ENCODE results near the gene TMPRSS6. TPM values are rescaled to one million over a fixed set of nuclear protein-coding genes. Genes with fewer than 3 reads are reported as not detected.

TMPRSS6 gene
- total RNA-seq, 1 donor from 2014 or later: 2.7 TPM

DNA sequence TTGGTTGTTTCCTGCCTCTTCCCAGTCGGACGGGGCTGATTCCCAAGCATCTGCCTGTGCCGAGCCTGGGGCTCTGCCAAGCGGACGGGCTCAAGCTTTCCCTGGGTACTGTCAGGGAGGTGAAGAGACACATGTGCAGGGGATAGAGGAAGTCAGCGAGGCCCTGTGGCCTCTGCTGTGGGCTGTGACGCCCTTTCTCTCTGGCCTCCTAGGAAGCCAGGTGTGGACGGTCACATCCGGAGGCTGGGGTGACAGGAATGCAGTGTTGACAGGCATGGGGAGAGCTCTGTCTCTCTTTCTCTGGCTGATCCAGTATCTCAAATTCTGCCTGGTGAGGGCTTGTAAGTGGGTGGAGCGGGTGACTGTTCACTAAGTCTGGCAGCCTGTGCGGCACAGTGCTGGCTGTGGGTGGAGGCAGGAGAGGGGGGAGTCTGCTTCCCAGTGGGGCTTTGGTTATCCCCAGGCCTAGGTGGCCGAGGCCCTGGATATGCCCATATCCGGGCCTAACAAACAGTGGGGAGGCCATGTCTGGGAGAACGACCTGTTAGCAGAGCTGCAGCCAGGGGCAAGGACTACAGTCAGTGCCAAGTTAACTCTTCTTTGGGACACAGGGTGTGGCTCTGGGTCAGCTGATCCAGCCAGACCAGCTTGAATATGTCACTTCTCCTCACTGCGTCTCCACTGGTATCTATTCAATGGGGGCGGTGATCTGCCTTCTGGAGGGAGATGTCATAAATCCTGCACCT, 56.0 kb downstream of the TMPRSS6 start:
- intact Hi-C loops (cut with micrococcal nuclease): loop anchor here (5.0 kb wide), 1 partner anchor 76 kb away; no protein-coding TSS in a partner anchor

DNA sequence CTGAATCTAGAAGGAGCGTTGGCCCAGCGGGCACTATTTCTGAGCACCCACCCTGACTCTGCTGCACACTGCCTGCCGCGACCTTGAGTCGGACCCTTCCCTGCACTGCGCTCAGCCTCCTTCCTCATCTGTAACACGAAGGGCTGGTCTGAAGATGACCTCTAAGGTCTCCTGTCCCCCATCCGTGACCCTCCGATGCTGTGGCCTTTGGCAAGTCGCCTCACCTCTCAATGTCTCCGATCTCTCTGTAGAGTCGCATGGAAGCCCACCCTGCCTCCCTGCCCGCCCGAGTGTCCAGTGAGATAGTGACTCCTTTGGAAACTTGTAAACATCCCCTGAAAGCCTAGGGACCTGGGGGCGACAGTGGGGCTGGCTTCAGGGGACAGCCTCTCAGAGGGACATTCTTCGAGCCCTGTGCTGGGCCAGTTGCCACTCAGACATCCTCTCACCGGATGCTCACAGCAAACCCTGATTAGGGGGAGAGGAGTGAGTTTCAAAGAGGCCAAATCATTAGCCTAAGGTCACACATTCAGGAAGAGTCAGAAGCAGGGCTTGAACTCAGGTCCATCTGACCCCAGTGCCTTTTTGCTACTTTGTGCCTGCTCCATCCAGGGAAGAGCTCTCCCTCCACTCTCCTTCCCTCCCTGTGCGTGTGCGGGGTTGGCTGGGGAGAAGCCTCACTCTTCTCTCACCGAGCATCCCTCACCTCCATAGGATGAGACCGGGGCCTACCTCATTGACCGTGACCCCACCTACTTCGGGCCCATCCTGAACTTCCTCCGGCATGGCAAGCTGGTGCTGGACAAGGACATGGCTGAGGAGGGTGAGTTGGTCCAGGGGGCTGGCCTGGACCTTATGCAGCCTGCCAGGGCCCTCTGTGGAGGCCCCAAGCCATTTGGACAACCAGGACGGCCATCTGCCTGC, 56.9 kb downstream of the TMPRSS6 start:
- intact Hi-C loops (cut with micrococcal nuclease): loop anchor here (5.0 kb wide), 1 partner anchor 75 kb away; no protein-coding TSS in a partner anchor

DNA sequence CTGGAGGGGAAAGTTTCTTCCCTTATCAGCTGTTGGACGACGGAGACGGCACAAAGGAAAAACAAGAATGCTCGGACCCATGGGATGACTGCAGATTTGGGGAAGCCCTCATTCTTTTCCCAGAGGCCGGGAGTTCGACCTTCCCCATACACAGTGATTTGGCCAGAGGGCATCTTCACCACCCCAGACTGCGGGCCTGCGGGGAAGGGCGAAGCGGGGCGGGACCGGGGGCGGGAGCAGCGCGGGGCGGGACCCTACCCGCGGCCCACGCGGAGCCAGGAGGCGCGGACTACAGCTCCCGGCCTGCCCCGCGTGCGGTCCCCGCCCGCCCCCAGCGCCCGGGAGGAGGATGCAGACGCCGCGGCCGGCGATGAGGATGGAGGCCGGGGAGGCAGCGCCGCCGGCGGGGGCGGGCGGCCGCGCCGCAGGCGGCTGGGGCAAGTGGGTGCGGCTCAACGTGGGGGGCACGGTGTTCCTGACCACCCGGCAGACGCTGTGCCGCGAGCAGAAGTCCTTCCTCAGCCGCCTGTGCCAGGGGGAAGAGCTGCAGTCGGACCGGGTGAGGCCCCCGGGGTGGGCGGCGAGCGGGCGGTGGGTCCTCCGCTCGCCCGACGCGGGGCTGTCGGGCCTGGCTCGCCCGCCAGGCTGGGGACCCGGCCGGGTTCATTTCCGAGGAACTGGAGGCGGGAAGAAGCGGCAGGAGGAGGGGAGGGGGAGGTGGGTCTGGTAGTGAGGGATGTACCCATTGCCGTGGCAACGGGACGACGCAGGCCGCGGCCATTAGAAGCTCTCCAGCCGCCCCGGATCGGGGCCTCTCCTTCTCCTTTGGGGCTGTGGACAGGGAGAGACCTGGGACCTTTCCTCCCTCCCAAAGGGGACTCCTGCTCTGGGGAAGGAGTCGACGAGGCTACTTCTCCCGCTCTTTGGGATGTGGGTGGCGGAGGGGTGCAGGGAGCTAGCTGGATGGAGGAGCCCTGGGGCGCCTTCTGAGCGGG, 57.8 kb downstream of the TMPRSS6 start, which contains the start of gene KCTD17:
TSS of gene KCTD17 (plus strand) at position 352 of the 995 bp plus-strand sequence. CDS start at position 371, 19 bp downstream.
- intact Hi-C loops (cut with micrococcal nuclease): loop anchor here (1.0 to 5.0 kb wide), 3 partner anchors 28 to 148 kb away; no protein-coding TSS in a partner anchor

DNA sequence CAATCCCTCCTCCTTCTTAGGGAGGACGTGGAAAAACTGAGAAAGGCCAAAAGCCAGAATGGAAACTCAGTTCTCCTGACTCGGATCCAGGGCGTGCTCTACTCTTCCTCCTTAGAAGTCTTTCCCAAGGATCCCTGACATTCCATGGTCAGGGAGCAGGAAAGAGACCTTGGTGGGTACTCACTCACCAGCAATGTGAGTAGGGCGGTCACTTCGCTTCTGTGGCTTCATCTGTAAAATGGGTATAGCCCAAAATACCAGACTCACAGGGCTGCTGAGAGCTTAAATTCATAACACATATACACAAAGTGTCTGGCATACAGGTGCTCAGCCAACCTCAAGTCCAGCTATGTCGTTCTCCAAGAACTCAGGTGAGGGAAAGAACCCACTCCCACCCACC, 58.6 kb downstream of the TMPRSS6 start:
- intact Hi-C loops (cut with micrococcal nuclease): loop anchor here (1.0 to 5.0 kb wide), 3 partner anchors 28 to 148 kb away; no protein-coding TSS in a partner anchor

DNA sequence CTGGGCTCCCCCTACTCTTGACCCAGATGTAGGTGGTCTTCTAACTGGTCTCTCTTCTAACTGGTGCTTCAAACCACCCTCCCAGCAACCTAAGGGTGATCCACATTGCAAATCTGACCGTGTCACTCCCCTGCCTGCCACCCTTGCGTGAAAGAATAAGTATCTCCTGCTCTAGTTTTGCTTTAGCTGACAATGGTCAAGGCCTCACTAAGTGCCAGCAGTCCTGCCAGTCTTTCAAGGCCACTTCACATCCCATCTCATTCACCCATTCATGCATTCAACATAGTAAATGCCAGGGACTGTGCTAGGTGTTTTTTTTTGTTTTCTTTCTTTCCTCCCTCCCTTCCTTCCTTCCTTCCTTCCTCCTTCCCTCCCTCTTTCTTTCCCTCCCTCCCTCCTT, 60.3 kb downstream of the TMPRSS6 start:
- intact Hi-C loops (cut with micrococcal nuclease): no loop called here

DNA sequence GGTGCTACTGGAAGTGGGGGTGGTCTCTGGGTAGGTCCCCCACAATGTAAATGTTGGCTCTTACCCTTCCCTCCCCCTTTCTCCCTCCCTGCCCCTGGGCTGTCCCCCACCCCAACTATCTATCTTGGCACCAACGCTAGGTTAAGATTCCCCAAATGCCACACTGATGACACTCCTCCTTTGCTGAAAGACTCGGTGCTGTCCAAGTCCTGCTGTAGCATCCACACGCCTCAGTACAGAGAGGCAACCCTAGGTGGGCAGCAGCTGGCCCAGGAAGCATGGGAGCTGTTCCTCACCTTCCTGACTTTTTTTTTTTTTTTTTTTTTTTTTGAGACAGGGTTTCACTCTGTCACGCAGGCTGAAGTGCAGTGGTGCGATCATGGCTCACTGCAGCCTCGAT, 61.4 kb downstream of the TMPRSS6 start:
- intact Hi-C loops (cut with micrococcal nuclease): no loop called here

DNA sequence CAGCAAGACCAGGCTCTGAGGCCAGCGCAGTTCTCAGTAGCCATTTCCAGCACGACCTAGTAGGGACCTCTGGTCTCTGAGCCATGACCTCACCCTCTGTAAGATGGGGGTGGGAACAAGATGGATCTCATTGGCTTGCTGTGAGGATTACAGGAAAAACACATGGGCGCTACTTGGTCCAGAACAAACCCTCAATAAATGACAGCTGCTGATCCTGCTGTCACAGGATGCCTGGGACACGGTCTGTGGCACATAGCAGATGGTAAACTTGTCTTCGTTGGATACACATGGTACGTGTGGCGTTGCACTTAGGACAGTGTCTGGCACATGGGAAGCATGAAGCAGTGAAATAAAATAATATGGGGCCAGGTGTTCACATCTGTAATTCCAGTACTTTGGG, 62.5 kb downstream of the TMPRSS6 start:
- intact Hi-C loops (cut with micrococcal nuclease): no loop called here

DNA sequence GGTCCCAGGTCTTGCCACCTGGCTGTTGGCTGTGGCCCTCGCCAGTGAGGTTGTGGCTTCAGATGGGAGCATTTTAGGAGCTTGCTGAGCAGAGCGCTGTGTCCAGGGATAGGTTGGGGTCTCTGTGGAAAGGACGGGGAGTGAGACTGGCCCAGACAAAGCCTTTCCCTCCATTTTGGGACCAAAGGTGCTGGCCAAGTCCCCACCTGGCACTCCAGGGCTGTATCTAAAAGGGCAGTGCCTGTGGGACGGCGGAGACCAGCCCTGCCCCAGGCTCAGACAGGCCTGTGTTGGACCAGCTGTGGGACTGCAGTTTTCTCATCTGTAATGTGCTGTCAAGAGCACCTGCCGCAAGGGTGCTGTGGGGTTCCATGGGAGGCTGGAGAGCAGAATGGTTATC, 62.9 kb downstream of the TMPRSS6 start:
- intact Hi-C loops (cut with micrococcal nuclease): loop anchor here (1.0 kb wide), 1 partner anchor 152 kb away; no protein-coding TSS in a partner anchor

DNA sequence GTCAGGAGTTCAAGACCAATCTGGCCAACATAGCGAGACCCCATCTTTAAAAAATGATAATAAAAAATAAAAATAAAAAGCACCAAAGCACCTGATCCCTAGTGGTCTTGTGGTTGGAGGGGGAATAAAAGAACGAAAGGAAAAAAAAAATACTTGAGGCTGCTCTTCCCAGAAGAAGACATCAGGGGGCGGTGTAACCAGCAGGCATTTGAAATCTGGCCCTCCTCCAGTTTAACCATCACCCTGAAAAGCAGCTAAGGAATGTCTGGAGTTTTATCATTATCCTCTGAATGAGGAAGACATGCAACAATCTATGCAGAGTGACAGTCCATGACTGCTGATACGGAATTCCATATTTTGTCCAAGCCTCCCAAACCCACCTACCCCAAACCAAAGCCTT, 63.6 kb downstream of the TMPRSS6 start:
- intact Hi-C loops (cut with micrococcal nuclease): loop anchor here (1.0 kb wide), 1 partner anchor 152 kb away; no protein-coding TSS in a partner anchor

DNA sequence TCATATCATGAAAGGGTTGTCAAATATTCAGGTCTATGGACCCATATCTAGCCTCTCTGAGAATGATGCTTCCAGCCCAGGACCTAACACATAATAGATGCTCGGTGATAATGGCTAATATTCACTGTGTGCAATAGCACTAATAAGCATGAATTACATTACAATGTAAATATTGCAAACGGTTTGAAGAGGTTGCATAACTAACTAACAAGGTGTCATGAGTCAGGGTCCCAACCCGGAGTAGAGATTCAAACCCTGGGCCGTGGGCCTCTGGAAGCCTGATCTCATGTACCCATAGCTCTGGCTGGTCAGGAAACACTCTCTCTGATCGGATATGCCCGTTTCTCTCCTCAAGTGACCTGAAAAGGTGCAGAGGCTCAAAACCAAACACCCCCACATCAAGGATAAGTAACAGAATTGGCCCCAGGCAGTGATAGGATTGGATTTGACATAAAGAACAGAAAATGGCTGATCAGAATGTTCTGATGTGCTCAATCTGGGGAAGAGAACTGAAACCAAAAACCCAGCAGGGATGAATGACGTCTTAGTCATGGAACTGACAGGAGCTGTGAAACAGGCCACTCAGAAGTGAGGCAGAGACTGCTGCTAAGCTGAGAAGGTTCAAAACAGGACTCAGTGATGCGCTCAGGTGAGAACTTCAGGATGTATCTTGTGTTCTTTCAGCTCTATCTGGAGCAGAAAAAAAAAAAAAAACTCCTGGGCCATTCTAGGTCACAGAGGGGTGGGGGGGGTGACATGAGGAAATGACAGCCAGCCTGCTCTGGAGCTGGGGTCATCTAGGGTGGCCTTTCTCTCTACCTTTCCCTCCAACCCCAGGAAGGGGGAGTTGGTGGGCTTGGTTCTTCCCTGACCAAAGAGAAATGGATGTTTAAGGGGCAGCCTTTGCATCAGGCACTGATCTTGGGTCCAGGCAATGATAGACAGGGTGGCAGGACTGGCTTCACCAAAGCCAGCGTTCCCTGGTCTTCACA, 64.6 kb downstream of the TMPRSS6 start:
- intact Hi-C loops (cut with micrococcal nuclease): loop anchor here (1.0 kb wide), 3 partner anchors 263 to 499 kb away; no protein-coding TSS in a partner anchor

DNA sequence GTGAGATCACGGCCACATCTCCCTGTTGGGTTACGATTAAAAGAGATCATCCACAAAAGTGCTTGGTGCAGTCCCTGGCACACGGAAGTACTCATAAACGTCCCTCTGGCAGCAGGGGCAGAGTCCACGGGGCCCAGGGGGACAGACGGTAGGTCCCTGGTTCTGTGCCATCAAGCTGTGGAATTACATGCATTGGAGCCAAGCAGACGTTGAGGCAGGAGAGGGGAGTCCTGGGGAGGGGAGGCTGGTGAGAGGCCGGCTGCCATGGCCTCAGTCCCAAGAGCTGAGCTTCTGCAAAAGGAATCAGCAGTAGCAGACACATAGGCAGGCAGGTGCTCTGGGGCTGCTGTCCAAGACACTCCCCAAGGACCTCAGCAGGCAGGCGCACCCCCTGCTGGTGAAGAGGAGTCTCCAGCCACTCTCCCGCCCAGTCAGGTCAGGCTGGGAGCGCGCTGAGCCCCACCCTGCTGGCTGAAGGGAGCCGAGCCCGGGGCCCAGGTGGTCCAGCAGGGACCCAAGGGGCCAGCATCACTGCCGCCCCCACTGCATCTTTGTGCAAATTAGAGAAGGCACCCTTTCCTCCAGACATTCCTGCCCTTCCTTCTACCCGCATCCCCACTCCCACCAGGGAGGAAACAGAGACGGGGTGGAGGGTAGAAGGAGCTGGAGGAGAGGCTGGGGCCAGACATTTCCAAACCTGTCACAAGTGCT, 65.5 kb downstream of the TMPRSS6 start:
- intact Hi-C loops (cut with micrococcal nuclease): loop anchor here (1.0 kb wide), 3 partner anchors 262 to 498 kb away; no protein-coding TSS in a partner anchor

DNA sequence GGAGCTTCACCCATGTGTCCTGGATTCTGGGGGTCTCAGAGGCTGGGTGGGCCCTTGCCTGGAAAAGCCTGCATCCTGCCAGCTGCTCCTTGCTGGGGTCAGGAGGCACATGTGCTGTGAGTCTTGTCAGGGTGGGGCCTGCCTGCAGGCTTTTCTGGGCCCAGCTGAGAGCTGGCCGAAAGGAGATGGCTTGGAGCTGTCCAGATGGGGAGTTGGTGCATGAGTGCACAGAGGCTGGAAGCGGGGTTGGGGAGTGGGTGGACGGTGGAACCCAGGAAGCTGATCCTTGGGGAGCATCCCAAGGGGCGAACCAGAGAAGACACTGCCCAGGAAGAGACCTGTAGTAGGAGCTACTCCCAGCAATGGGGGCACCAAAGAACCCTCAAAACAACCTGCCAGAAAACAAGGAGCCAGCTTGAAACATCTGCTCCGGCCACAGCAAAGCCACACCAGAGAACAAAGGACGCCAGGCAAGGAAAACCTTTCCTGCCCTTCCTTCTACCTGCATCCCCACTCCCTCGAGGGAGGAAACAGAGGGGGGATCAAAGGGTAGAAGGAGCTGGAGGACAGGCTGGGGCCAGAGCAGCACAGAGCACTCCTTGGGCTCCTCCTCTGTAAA, 66.2 kb downstream of the TMPRSS6 start:
- intact Hi-C loops (cut with micrococcal nuclease): no loop called here

DNA sequence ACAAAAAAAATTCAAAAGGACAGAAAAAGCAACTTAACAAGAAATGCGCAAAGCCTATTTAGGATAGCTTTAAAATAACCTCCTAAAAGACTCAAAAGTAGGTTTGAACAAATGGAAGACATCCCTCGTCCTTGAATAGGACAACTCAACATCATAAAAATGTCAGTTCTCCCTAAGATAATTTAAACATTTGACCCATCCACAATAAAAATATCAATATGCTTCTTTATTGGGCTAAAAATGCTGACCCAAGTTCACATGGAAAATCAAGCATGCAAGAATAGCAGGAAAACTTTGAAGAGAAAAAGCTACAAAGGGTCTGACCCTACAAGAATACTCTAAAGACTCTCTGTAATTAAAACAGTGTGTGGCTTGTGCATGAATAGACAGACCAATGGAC, 70.0 kb downstream of the TMPRSS6 start:
- intact Hi-C loops (cut with micrococcal nuclease): no loop called here

DNA sequence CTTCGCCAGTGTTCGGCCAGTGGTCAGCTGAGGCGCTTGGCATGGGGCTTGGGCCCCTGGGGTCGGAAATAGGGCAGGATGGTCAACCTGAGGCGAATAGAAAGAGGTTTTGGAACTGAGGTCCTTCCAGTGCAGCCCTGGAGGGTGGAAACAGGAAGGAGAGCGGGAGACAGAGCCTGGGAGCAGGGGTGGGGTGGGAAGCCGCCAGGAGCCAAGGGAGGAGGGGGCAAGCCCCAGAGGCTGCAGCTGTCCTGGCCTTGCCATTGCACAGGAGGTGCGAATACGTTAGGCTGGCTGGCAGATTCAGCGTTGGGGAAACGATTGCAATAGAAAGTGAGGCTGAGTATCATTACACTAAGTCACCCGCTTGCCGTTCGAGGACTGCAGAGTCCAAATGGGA, 71.8 kb downstream of the TMPRSS6 start:
- intact Hi-C loops (cut with micrococcal nuclease): no loop called here

DNA sequence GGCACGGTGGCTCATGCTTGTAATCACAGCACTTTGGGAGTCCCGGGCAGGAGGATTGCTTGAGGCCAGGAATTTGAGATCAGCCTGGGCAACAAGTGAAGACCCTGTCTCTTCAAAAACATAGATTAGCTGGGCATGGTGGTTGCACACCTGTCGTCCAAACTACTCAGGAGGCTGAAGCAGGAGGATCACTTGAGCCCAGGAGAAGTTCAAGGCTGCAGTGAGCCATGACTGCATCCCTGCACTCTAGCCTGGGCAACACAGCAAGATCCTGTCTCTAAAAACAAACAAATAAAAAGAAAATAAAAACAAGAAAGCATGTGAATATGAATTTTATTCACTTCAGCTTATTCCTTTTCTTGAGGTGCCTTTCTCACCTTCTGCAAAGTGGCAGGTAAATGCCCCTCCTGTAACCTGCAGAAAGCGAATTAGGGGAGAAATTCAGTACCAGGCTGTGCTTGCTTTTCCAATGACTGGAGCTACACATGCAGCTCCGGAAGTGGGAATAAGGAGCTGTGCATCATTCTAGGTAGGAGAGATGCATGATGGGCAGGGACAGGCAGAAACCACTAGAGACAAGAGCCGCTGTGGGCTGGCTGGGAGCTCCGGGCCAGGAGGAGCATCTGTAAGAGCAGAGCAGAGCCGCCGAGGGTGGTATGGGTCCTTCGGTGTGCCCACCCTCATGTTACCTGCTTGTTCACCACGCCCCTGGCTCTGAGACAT, 72.7 kb downstream of the TMPRSS6 start:
- intact Hi-C loops (cut with micrococcal nuclease): no loop called here

DNA sequence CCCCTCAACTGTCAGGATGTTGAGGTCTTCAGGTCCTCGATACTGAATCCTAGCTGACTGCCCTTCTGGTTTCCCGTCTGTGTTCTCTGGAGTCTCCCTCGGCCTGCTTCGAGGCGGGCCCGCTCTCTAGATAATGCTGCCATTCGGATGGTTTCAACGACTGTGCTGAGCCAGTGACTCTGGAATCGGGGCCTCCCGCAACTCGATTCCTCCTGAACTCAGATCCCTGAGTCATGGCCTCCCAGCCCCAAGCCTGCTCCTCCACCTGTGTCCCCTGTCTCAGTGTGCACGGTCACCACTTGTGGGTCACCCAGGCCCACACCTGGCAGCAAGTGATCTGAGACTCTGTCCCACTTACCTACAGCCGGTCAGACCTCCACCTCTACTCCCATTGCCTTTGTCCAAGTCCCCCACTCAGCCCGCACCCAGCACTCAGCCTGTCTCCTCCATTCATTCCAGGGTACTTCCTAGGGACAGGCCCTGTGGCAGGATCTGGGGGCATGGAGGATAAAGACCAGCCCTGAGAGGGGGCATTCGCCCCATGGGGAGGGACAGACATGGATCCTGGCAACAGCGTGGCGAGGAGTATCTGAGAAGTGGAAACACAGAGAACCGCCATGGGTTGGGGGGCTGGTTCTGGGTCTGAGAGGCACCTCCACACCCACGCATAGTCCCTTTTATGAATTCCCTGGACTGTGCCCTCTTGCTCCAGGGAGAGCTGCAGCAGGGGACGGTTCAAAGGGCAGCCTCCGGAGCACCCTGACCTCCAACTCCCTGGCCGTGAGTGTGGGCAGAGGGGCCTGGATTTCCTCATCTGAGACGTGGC, 75.7 kb downstream of the TMPRSS6 start:
- intact Hi-C loops (cut with micrococcal nuclease): no loop called here

All from T-helper 1 cell treated with Interleukin-12 subunit alpha and Interleukin-12 subunit beta and Interleukin-4 antibody, amounts not matched to agents 30 ng/mL and 1 ng/mL, for 36 hours (primary cell).